Mucosa of gallbladder (tissue), 1 donor: ENCODE measurements around the gene FARP2. TPM values are rescaled to one million over a fixed set of nuclear protein-coding genes. Genes with fewer than 3 reads are reported as not detected.
"Not testable (repeated sequence)": the region's sequence is repeated elsewhere in the genome, so short reads cannot be mapped to it uniquely, and the experiment has no call there.

ENCODE experiments used
- DNase-seq: peaks from one replicate; pipeline ENCODE4 v3.0.0-alpha.2; 2020; ENCODE audit warnings: low spot score
- total RNA-seq: library from RNA; stranded (reverse); gene quantifications from one replicate; pipeline ENCODE4 v1.2.1, GENCODE V29; 2021
- donor health status: DM: no; HTN: no; CAD: no.

FARP2 gene
- total RNA-seq, 1 donor from 2014 or later = 68.8 TPM

GRCh38 chr2:241501551-241501950, 145.5 kb downstream of the FARP2 start:
- DNase-seq = no peak

- DNase-seq = no peak
Measured at GRCh38 chr2:241502281-241502680, 146.2 kb downstream of the FARP2 start.

DNA sequence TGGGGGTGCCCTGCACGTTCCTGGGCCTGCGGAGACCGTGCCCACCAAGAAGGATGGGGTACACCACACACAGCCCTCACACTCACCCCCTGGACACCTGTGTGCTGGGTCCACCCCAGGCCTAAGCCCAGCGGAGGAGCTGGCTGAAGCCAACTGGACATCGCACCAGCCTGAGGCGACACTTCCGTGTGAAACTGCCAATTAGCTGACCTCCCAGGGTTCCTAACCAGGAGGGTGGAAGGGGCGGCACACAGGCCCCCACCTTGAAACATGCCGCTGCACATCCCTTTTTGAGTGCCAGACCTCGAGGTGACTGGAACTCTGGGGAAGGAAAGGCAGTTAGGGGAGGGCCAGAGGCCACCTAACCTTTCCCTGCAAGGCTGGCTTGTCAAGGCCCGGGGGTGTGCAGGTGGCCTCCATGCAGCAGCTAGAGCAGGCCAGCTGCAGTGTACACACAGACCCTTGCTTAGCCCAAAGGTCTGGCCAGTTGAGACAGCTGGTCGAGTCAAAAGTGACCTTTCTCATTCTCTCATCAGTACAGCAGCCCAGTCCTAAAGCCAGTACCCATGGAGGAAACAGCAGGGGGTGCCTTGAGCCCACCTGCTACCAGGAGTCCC, 147.8 kb downstream of the FARP2 start:
- DNase-seq = no peak

DNA sequence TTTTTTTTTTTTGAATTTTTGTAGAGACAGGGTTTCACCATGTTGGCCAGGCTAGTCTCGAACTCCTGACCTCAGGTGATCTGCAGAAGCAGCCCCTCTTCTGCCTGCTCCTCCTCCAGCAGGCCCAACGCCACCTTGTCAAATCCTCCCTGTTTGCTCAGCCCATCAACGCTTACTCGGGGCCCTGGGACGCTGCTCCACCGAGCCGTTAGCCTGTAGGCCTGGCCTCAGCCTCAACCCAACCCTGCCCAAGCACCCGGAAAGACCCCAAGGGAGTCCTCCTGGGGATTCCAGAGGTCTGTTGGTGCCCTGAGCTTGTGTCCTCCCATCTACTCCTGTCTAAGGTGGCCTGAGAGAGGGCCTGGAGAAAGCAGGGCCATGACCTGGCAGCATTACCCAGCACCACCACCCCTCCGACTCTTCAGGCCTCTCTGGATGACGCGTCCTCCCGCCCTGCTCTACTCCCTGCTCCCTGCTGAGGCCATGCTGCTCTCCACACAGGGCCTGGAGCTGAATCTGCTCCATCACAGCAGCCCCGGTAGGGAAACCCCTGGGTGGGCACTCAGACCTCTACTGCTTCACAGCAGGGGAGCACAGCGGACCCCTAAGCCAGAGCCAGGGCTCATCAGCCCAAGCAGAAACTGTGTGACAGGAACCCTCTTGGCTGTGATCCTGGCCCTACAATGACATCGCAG, 149.1 kb downstream of the FARP2 start:
- no peak for DNase-seq

- DNase-seq = no peak
Measured at GRCh38 chr2:241505781-241506201, 149.7 kb downstream of the FARP2 start.

DNA sequence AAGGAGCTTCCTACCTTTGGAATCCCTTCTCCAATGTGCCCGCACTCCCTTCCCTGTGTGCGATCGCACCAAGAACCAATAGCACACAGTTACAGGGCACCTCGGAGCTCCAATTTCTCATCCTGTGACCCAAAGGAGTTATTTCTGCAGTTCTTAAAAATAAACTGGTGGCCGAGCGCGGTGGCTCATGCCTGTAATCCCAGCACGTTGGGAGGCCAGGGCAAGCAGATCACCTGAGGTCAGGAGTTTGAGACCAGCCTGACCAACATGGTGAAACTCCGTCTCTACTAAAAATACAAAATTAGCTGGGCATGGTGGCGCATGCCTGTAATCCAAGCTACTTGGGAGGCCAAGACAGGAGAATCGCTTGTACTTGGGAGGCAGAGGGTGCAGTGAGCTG, 150.2 kb downstream of the FARP2 start:
- DNase-seq = not testable (repeated sequence)

- no peak for DNase-seq
Measured at GRCh38 chr2:241506793-241507429, 150.8 kb downstream of the FARP2 start.

- DNase-seq = no peak
Measured at GRCh38 chr2:241507430-241508239, 151.6 kb downstream of the FARP2 start.

DNA sequence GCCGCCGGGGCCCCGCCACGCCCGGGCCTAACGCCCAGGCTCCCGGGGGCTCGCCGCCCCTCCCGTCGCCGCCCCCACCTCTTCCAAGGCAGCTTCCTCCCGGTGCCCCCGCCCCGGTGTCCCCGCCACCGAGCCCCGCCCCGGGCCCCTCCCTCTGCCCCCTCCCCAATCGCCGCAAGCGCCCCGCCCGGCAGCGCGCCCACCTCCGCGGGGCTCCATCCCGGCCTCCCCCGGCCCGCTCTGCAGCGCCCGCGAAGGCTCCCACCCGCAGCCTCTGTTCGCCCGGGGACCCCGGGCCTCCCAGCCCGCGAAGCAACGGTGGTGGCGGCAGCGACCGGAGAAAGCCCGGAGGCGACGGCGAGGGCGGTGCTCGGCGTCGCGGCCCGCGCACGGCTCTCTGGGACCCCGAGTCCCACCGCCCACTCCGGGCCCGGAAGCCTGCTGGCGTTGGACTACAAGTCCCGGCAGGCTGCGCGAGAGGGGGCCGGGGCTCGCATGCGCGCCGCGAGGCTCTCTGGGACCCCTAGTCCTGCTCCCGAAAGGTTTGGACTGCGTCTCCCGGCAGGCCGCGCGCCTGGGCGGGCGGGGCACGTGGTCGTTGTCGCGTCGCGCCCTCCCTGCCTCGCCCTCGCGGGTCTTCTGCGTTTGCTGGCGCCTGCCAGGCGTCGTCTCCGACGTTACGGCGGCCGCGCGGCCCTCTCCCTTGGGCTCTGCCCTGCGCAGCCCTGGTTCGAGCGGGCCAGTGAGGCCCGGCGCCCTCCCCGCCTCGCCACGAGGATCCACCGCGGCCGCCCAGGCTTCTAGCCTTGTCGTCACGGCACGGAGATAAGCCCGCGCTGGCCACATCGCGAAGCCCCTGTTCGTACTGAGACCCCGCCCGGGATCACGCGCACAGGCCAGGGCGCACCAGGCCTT, 152.4 kb downstream of the FARP2 start, which contains the start of gene STK25:
TSS of gene STK25 (minus strand) at position 345 of the 915 bp plus-strand sequence. CDS start 549 bp downstream, outside the sequence.
- DNase-seq = peak; percentile 98

GRCh38 chr2:241509155-241509784, 153.2 kb downstream of the FARP2 start:
- no peak for DNase-seq

- no peak for DNase-seq
Measured at GRCh38 chr2:241511091-241511741, 155.1 kb downstream of the FARP2 start.

- DNase-seq = no peak
Measured at GRCh38 chr2:241514553-241514952, 158.5 kb downstream of the FARP2 start.

- no peak for DNase-seq
Measured at GRCh38 chr2:241514986-241515737, 159.1 kb downstream of the FARP2 start.

DNA sequence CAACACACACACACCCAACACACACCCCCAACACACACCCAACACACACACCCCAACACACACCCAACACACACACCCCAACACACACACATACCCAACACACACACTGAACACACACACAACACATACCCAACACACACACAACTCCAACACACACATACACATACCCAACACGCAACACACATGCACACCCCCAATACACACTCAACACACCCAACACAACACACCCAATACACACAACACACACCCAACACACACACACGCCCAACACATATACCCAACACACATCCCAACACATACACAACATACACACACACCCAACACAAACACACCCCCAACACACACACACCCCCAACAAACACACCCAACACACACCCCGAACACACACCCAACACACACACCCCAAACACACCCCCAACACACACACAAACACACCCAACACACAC, 160.5 kb downstream of the FARP2 start:
- no peak for DNase-seq

DNA sequence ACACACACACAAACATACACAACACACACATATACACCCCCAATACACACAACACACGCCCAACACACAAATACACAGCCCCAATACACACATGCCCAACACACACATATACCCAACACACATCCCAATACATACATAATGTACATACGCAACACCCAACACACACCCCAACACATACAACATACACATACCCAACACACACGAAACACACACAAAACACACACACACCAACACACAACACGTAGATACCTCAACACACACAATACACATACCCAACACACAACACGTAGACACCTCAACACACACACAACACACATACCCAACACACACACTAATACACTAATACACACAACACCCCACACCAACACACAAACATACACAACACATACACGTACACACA, 161.2 kb downstream of the FARP2 start:
- DNase-seq = no peak

GRCh38 chr2:241519669-241520068, 163.6 kb downstream of the FARP2 start:
- DNase-seq = no peak

GRCh38 chr2:241522477-241522876, 166.4 kb downstream of the FARP2 start:
- DNase-seq = no peak

DNA sequence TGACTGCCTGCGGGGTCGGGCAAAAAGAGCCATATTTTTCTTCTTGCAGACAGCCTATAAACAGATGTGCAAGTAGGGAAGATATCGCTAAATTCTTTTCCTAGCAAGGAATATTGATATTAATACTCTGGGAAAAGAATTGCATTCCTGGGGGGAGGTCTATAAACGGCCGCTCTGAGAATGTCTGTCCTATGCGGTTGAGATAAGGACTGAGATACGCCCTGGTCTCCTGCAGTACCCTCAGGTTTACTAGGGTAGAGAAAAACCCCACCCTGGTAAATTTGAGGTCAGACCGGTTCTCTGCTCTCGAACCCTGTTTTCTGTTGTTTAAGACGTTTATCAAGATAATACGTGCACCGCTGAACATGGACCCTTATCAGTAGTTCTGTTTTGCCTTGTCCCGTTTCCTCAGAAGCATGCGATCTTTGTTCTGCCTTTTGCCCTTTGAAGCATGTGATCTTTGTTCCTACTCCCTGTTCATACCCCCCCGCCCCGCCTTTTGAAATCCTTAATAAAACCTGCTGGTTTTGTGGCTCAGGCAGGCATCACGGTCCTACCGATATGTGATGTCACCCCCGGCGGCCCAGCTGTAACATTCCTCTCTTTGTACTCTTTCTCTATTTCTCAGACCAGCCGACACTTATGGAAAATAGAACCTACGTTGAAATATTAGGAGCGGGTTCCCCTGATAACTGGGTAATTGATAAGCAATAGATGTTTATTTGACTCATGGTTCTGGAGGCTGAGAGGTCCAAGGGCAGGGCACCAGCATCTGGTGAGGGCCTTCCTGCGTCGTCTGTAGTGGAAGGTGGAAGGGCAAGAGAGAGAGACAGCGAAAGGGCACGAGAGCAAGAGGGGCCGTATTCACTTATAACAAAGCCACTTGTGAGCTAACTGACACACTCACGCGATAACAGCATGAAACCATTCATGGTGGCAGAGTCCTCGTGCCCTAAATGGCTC, 170.0 kb downstream of the FARP2 start:
- DNase-seq = not testable (repeated sequence)
